Stimulated activated CD4-positive, alpha-beta T cell treated with anti-CD3 and anti-CD28 coated beads, TNF-alpha, amount 100 ng/mL, for 48 hours (primary cell): ENCODE data around the gene ERN2.
"Not testable (repeated sequence)": the region's sequence is repeated elsewhere in the genome, so short reads cannot be mapped to it uniquely, and the experiment has no call there.

Source experiments
- DNase-seq, 3 donors: peaks; one replicate each; pipeline ENCODE4 v3.0.0-alpha.2; 2020; ENCODE audit warnings: low read depth in 3 of 3

Gene ERN2

GRCh38 chr16:23722613-23723240, 9.7 kb upstream of the ERN2 start:
- not testable (repeated sequence) for DNase-seq

- DNase-seq, result no peak
Measured at GRCh38 chr16:23716484-23716883, 3.5 kb upstream of the ERN2 start.

GRCh38 chr16:23711785-23712184, 1.2 kb downstream of the ERN2 start:
- DNase-seq, result no peak

- no peak for DNase-seq
Measured at GRCh38 chr16:23710504-23710903, 2.5 kb downstream of the ERN2 start.

GRCh38 chr16:23710008-23710407, 3.0 kb downstream of the ERN2 start:
- DNase-seq, result no peak

- DNase-seq, result no peak
Measured at GRCh38 chr16:23709536-23709935, 3.5 kb downstream of the ERN2 start.

- no peak for DNase-seq
Measured at GRCh38 chr16:23706439-23706838, 6.6 kb downstream of the ERN2 start.

GRCh38 chr16:23705517-23705902, 7.5 kb downstream of the ERN2 start:
- DNase-seq, result no peak

DNA sequence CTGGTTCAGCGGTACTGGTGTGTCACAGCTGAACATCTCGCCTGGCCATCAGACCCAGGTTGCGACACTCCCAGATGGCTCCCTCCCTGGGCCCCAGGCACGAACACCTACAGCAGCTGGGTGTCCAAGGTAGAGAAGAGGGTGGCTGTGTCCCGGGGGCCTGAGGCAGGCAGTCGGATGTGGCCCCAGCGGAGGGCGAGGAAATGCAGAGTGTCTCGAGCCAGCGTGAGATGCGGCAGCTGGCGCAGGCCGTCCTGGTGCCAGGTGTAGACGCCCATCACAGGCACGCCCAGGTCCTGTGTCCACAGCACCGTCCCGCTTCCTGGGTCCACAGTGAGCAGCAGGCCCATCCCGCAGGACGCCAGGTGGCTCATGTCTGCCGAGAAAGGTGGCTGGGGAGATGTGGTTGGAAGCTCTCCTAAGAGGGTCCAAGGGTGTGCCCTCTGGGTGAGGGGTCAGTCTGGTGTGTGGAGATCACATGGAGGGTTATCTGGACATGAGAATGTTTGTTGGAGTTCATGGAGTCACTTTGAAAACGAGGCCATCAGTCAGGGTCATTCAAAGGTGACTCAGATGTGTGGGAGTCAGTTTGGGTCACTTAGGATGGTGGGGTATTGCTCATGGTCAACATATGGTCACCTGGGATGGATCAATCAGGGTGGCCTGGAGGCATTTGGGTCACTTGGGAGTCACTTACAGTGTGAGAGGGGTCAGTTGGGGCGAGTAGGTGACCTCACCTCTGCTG, 8.1 kb downstream of the ERN2 start:
- DNase-seq, result no peak

GRCh38 chr16:23702951-23703350, 10.1 kb downstream of the ERN2 start:
- no peak for DNase-seq

GRCh38 chr16:23701045-23701444, 12.0 kb downstream of the ERN2 start:
- no peak for DNase-seq

DNA sequence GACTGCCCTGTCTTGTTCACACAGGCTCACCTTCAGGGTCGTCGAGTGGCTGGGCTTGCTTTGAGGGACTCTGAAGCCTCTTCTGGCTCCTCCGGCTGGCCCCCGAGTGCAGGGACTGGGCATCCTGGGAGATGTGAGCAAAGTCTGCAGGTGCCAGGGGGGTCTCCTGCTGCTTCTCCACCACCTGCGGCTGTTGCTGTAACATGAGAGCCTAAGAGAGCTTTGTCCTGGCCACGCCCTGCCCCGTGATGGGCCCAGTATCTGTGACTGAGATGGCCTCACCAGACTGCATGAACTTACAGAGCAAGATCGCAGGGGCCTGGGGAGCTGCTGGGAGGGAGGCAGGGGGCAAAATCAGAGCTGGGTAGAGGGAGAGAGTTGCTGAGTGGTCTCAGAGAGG, 12.5 kb downstream of the ERN2 start:
- no peak for DNase-seq

DNA sequence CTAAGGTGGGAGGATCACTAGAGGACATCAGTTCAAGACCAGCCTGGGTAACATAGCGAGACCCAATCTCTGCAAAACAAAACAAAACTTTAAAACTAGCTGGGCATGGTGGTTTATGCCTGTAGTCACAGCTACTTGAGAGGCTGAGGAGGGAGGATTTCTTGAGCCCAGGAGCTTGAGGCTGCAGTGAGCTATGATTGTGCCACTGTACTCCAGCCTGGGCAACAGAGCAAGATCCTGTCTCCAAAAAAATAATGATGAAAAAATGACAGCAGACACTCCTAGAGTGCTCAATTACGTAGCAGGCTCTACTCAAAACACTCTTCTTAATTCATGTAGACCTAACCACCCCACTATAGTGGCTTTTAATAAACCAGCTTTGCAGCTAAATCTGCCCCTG, 12.9 kb downstream of the ERN2 start:
- DNase-seq, result no peak

DNA sequence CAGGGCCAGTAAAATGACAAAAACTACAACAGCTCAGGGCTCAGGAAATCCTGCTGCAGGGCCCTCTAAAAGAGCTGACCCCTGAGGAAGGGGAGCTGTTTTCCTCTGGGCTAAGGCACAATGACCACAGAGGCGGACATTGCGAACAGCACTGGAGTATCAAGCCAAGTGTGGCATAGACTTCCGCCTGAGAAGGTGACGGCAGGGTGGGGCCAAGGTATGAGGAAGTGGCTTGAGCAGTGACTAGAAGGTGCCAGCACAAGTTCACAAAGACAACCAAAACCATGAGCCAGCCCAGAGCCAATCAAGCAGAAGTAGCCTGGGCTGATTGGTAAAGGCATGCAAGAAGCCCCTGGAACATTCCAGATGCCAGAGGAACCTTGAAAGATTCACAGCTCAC, 13.9 kb downstream of the ERN2 start:
- no peak for DNase-seq

DNA sequence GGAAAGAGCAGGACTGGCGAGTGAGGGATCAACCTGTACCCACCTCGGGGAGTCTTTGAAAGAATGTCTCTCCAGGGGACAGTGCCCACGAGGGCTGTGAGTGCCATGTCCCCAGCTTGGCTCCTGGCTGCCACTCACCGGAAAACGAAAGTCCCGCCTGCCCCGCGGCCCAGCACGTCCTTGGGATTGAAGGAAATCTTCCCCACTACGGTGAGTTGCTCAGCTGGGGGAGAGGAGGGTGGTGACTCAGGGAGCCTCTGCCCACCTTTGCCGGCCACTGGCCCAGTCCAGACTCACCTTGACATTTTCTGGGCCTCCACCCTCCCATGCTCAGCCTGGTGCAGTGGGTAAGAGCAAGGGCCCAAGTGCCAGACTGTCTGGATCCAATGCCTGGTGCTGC, 17.3 kb downstream of the ERN2 start:
- DNase-seq, result no peak

DNA sequence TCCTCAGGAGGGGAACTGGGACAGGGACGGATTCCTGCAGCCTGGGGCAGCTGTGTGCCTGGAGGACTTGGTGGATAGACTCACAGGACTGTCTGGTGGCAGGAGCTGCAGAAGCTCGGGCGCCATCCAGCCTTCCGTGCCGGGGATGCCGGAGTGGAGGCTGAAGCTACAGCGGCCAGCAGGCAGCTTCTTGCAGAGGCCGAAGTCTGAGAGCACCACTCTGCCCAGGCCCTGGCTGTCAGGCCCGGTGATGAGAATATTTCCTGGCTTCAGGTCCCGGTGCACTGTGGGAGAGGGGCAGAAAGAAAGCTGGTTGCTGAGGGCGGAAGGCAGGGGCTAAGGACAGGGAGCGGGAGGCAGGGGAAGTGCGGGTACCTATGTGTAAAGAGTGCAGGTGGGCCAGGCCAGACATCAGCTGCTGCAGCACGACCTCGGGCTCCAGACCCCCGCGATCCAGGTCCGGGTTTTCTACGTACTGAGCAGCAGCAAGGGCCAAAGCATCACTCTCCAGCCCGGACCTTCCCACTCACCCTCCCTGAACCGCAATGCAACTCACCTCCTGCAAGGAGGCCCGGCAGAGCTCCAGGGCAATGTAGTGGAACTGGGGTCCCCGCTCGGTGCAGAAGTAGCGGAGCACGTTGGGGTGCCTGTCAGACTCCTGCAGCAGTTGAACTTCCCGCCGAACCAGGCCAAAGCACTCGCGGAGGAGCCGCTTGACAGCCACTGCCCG, 18.2 kb downstream of the ERN2 start:
- DNase-seq, result no peak

DNA sequence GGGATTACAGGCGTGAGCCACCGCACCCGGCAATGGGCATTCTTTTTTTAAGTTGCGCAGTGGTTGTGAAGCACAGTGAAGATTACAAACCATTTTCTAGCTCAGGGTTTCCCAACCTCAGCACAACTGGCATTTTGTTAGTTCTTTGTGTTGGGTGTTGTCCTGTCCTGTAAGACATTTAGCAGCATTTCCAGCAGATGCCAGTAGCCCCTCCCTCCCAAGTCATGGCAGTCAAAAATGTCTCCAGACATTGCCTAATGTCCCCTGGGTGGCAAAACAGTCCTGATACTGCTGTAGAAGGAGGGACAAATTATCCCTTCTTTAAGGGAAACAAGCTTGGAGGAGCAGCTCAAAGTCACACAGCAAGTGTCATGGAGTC, 18.8 kb downstream of the ERN2 start:
- DNase-seq, result no peak

- DNase-seq, result no peak
Measured at GRCh38 chr16:23692190-23692837, 20.7 kb downstream of the ERN2 start.

DNA sequence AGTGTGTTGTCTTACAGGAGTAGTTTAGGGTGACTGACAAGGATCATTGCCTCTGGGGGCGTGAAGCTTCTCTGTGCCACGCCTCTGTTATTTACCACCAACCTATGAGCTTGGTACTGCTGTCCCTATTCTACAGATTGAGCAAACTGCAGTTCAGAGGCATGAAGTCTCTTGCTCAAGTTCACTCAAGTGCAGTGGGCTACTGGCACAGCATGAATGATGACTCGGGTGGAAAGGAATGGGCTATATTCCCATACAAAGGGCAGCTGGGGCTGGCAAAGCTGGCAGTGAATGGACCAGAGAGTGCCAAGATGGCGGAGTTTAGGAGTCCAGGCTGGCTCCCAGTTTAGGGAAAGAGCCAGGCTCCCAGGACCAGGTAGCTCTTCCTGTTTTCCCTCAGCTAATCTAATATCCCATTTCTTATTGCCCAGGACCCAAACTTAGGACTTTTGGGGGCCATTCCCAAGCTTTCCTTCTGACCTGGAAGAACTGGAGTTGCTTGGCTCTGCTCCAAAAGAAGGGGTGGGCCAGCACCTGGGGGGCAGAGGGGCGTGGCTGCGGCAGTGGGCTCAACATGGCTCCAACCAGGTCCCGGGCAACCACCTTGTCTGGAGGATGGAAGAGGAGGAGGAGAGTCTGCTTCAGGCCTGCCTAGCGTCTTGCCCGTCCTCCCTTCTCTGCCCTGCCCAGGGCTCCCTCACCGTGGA, 21.4 kb downstream of the ERN2 start:
- DNase-seq, result no peak

DNA sequence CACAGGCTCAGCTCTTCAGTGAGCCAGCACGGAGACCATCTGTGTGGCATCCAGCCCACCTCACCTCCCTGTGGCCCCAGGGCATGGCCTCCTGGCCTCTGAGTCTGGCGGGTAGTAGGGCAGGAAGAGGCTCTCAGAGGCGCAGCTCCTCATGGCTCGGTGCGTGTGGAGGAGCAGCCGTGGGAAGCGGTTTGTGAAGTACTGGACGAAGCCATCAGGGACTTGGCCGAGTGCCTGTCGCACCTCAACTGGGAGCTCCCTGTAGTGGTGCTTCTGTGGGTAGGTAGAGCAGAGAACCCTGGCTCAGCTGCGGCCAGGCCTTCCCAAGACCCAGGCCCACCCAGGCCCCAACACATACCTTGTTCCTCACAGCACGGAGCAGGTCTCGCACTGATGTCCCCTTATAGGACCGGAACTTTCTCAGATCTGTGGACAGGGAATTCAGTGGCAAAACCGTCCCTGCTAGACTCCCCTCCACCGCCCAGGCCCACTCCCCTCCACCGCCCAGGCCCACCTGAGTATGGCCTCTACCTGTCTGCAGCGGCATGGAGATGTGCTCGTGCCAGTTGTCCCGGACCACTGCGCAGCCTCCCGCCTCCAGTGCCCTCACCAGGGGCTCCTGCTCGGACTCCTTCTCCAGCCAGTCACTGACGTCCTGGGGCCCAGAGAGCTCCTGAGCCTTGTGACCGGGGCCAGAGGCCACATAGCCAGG, 22.1 kb downstream of the ERN2 start:
- no peak for DNase-seq

DNA sequence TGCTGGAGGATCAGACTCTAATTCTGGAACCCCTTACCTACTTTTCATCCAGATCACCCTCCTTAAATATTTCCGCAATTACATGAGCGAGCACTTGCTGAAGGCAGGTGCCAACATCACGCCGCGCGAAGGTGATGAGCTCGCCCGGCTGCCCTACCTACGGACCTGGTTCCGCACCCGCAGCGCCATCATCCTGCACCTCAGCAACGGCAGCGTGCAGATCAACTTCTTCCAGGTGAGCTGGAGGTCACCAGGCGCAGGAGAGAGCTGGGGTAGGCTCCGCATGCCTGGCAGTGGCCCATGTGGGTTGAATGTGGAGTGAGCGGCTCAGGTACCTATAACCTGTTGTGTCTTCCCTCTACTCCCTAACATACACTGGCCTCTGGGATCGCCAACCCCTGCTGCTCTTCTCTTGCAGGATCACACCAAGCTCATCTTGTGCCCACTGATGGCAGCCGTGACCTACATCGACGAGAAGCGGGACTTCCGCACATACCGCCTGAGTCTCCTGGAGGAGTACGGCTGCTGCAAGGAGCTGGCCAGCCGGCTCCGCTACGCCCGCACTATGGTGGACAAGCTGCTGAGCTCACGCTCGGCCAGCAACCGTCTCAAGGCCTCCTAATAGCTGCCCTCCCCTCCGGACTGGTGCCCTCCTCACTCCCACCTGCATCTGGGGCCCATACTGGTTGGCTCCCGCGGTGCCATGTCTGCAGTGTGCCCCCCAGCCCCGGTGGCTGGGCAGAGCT, 23.4 kb downstream of the ERN2 start:
- no peak for DNase-seq
